Measurements from ENCODE around the gene TBCCD1.

TBCCD1 gene

GRCh38 chr3:186567072-186567921 lies at the start of gene TBCCD1:
TSS of gene TBCCD1 (minus strand) at chr3:186567339. CDS start at chr3:186564329, 3,010 bp downstream.
- FAIRE-seq: no peak

GRCh38 chr3:186616299-186616617 lies 49.1 kb upstream of the TBCCD1 start:
- FAIRE-seq: no peak

GRCh38 chr3:186614597-186615483 lies 47.7 kb upstream of the TBCCD1 start:
- FAIRE-seq: peak; percentile 53

- no peak for FAIRE-seq
Measured at GRCh38 chr3:186614266-186614596, 47.1 kb upstream of the TBCCD1 start.

- no peak for FAIRE-seq
Measured at GRCh38 chr3:186613637-186614265, 46.6 kb upstream of the TBCCD1 start.

GRCh38 chr3:186612721-186613636 lies 45.8 kb upstream of the TBCCD1 start, which contains the start of gene AHSG:
TSS of gene AHSG (plus strand) at chr3:186613060. CDS start at chr3:186613142, 82 bp downstream.
- FAIRE-seq: no peak

GRCh38 chr3:186612065-186612464 lies 44.9 kb upstream of the TBCCD1 start:
- no peak for FAIRE-seq

- no peak for FAIRE-seq
Measured at GRCh38 chr3:186609247-186609868, 42.2 kb upstream of the TBCCD1 start.

GRCh38 chr3:186608624-186609215 lies 41.6 kb upstream of the TBCCD1 start:
- no peak for FAIRE-seq

- no peak for FAIRE-seq
Measured at GRCh38 chr3:186605561-186606545, 38.7 kb upstream of the TBCCD1 start.

- no peak for FAIRE-seq
Measured at GRCh38 chr3:186605078-186605477, 37.9 kb upstream of the TBCCD1 start.

GRCh38 chr3:186603159-186603558 lies 36.0 kb upstream of the TBCCD1 start:
- no peak for FAIRE-seq

- FAIRE-seq: no peak
Measured at GRCh38 chr3:186600896-186601295, 33.8 kb upstream of the TBCCD1 start.

GRCh38 chr3:186599785-186600166 lies 32.6 kb upstream of the TBCCD1 start:
- no peak for FAIRE-seq

- FAIRE-seq: no peak
Measured at GRCh38 chr3:186599142-186599784, 32.1 kb upstream of the TBCCD1 start.

GRCh38 chr3:186598794-186599141 lies 31.6 kb upstream of the TBCCD1 start:
- FAIRE-seq: no peak

GRCh38 chr3:186598108-186598784 lies 31.1 kb upstream of the TBCCD1 start:
- no peak for FAIRE-seq

GRCh38 chr3:186596568-186597287 lies 29.6 kb upstream of the TBCCD1 start:
- FAIRE-seq: no peak

Data from islet of Langerhans (tissue), 1 donor.